PC-9 (cell line): ENCODE measurements around the gene ZNF564.

Experiments used
- EZH2 ChIP-seq: fragments of 200-600 bp; sonication (generic); IDR thresholded peaks from 2 replicates; pipeline ENCODE4 v1.8.0; 2017; ENCODE audit warnings: antibody characterized with exemption, low read depth
- TF ChIP-seq, protein P1 (sequence below): fragments of 200-600 bp; sonication (generic); conservative IDR thresholded peaks from 2 replicates; pipeline ENCODE4 v1.6.1; 2017; ENCODE audit warnings: mixed run types, antibody characterized with exemption, mild to moderate bottlenecking, moderate library complexity

DNA sequence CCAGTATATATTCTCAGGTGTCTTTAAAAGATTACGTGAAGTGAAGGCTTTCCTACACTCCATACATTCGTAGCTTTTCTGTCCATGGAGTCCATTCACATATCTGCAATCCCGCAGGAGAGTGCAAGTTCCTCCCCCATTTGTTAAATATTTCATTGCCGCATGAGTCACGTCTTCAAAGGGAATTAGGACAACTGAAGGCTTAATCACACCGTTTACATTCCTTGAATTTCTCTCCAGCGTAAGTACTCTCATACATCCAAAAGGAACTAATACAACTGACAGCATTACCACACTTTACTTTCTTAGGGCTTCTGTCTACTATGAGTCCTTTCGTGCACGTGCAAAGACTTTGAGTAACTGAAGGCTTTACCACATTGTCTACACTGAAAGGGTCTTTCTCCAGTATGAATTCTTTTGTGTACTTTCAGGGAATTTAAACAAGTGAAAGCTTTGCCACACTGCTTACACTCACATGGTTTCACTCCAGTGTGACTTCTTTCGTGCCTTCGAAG lies 29.0 kb upstream of the ZNF564 start:
- TF ChIP-seq, protein P1, sequence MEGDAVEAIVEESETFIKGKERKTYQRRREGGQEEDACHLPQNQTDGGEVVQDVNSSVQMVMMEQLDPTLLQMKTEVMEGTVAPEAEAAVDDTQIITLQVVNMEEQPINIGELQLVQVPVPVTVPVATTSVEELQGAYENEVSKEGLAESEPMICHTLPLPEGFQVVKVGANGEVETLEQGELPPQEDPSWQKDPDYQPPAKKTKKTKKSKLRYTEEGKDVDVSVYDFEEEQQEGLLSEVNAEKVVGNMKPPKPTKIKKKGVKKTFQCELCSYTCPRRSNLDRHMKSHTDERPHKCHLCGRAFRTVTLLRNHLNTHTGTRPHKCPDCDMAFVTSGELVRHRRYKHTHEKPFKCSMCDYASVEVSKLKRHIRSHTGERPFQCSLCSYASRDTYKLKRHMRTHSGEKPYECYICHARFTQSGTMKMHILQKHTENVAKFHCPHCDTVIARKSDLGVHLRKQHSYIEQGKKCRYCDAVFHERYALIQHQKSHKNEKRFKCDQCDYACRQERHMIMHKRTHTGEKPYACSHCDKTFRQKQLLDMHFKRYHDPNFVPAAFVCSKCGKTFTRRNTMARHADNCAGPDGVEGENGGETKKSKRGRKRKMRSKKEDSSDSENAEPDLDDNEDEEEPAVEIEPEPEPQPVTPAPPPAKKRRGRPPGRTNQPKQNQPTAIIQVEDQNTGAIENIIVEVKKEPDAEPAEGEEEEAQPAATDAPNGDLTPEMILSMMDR, result no peak
- no peak for TF ChIP-seq EZH2
